Stomach smooth muscle (tissue), 2 donors: Measurements from ENCODE around the gene ARHGAP4.

Experiments
- H3K27ac ChIP-seq: one replicate; pipeline ENCODE4 v1.7.0; 2013; ENCODE audit warnings: mild to moderate bottlenecking, low read length, inconsistent platforms
- H3K27me3 ChIP-seq, 2 donors: one replicate each; pipeline ENCODE4 v1.7.0; 2013; ENCODE audit warnings: low read length in 2 of 2; ENCODE audit not compliant: insufficient read depth in 2 of 2, control insufficient read depth in 1 of 2
- H3K36me3 ChIP-seq, 2 donors: one replicate each; pipeline ENCODE4 v1.7.0; 2013; ENCODE audit warnings: low read length in 2 of 2; ENCODE audit not compliant: control insufficient read depth in 2 of 2, insufficient read depth in 2 of 2
- H3K4me1 ChIP-seq: one replicate; pipeline ENCODE4 v1.7.0; 2013; ENCODE audit warnings: low read length; ENCODE audit not compliant: control insufficient read depth, insufficient read depth
- H3K4me3 ChIP-seq, 2 donors: one replicate each; pipeline ENCODE4 v1.7.0; 2013; ENCODE audit warnings: low read length in 2 of 2
- H3K9ac ChIP-seq, 2 donors: one replicate each; pipeline ENCODE4 v1.7.0; 2013; ENCODE audit warnings: low read length in 2 of 2, mild to moderate bottlenecking in 1 of 2
- H3K9me3 ChIP-seq, 2 donors: one replicate each; pipeline ENCODE4 v1.7.0; 2013; ENCODE audit warnings: low read length in 2 of 2; ENCODE audit not compliant: control insufficient read depth in 2 of 2
- donor health status: healthy.
- donor health status: Pancreatic carcinoma.

The ARHGAP4 gene

DNA sequence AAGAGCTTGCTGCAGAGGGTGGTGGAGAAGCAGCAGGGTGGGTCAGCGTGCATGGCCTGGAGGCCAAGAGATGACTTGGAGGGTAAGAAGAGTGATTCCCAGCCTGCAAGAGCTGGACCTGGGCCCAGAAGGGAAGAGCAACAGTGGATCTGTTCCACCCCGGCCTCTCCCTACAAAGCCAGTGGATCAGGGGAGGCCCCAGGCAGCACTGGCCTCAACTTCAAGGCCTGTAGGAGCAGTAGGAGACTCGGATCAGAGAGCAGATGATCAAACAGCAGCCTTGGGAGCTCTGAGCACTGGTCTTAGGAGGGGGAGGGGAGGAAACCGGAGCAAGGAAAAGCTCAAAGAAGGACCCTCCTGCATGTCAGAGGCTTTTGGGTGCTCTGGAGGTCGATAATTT is 47.7 kb downstream of the ARHGAP4 start:
- H3K4me1 ChIP-seq, result no peaks in the 10 kb centered on the region
- no peak overlapping the region for H3K4me3 ChIP-seq
- no peaks in the 10 kb centered on the region for H3K36me3 ChIP-seq
- no peak overlapping the region for H3K27ac ChIP-seq
- H3K9ac ChIP-seq, result no peak overlapping the region
- no peaks in the 10 kb centered on the region for H3K9me3 ChIP-seq
- H3K27me3 ChIP-seq, result peaks cover 8 to 43% of the 10 kb centered on the region in 2 donors

DNA sequence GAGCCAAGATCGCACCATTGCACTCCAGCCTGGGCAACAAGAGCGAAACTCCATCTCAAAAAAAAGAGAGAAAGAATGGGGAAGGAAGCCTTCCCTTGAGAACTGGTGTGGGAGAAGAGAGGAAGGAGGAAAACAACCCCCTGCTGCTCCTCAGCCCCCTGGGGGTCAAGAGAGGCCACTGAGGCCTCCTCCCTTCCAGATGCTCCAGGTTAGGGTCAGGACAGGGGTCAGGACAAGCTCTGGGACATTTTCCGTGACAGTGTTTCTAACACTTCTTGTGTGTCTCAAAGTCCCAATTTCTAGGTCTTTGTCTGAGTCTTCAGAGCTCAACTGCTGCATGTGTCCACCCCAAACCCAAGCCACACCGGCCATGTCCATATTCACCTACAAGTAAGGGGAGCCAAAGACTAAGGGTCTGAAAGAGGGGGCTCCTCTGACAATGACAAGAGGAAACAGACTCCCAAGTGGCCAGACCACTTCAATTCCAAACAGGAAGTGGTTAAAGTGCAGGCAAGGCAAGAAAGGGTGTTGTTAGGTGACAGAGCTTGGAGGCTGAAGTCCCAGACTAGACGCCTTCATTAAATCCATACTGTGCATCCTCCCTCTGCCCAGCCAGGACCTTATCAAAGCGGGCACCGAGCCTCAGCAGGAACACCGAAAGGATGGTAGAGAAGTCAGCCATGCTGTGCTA is 48.3 kb downstream of the ARHGAP4 start:
- Histone ChIP-seq H3K27ac (no peak overlapping the region), H3K36me3 (no peaks in the 10 kb centered on the region), H3K4me1 (no peaks in the 10 kb centered on the region), H3K27me3 (peaks cover 8 to 43% of the 10 kb centered on the region in 2 donors), H3K9me3 (no peaks in the 10 kb centered on the region), H3K9ac (no peak overlapping the region), H3K4me3 (no peak overlapping the region)

DNA sequence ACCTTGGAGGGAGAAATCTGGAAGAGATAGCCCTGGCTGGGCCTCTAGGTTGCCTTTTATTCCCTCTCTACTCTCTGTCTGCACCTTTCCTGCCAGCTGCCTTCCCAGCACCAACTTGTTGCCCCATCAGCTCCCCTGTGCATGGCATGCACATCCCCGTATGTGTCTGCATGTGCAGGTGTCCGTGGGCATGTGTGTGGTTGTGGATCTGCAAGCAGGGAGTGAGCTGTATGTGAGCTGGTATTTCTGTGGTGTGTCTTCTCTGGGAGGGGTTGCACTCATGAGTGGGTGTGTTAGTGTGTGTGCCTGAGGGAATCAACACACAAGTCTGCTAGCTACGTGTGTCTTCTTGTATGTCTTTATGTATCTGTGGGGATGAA is 50.0 kb downstream of the ARHGAP4 start:
- H3K4me1 ChIP-seq, result no peaks in the 10 kb centered on the region
- no peaks in the 10 kb centered on the region for H3K9me3 ChIP-seq
- no peak overlapping the region for H3K27ac ChIP-seq
- no peak overlapping the region for H3K9ac ChIP-seq
- H3K27me3 ChIP-seq, result peaks cover 8 to 45% of the 10 kb centered on the region in 2 donors
- no peaks in the 10 kb centered on the region for H3K36me3 ChIP-seq
- H3K4me3 ChIP-seq, result no peak overlapping the region

DNA sequence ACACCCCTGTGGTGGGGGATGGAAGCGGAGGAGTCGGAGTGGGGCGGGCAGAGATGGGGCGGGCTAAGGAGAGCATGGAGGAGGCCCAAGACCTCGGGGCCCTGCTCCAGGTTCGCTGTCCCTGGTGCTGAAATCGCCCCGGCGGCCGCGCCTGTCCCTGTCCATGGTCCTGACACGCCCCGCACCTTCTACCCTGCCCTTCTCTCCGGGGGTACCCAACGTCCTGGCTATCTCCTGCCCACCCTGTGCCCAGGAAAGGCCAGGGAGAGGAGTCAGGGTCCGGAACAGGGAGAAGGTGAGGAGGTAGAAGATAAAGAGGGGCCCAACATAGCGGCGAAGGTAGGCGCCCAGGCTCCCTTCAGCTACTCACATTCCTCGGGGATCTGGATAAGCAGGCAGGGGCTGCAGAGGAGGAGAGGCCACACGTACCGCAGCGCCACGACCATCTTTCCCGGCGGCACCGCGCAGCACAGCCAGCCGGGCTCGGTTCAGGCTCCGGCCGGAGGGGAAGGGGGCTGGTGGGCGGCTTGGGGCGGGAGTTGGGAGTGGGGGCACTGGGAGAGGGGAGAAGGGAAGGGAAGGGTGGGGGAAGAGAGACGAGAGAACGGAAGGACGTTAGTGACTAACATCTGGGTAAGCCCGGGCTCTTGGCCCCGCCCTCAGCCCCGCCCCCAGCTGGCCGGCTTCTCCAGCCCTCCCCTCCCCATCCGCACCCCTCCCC is 50.5 kb downstream of the ARHGAP4 start:
- Histone ChIP-seq H3K9ac (no peak overlapping the region), H3K9me3 (no peaks in the 10 kb centered on the region), H3K4me3 (no peak overlapping the region), H3K27me3 (peaks cover 8 to 44% of the 10 kb centered on the region in 2 donors), H3K36me3 (no peaks in the 10 kb centered on the region), H3K4me1 (no peaks in the 10 kb centered on the region), H3K27ac (no peak overlapping the region)

DNA sequence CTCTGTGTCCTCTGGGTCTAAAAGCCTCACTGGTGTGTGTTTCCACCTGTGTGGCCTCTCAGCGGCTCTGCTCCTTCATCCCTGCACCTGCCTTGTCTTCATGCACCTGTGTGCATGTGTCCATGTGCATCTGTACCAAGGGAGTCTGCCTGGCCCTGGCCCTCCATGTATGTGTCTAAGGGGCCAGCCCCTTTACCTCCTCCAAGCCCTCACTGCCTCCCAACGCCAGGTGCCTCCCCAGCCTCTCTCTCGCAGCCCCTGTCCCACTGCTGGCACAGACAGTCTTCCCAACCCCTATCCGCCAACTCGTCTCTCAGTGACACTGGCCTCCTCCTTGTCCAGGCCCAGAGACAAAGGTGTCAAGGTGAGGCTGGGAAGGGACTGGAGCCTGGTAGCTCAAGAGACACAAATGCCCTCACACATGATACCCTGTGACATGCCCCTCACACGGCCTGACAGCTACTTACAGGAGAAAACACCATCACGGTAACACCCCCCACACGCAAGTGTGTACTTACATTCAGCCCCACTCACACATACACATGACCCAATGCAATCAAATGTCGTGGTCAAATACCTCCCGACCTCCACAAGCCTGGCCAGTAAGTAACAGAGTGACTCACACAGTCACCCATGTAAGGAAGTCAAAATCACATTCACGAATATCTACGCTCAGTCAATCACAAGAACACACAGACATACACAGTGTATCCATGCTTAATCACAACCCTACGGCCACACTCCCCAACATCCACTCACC is 51.5 kb downstream of the ARHGAP4 start:
- Histone ChIP-seq H3K4me1 (no peaks in the 10 kb centered on the region), H3K27ac (no peak overlapping the region), H3K27me3 (peaks cover 8 to 44% of the 10 kb centered on the region in 2 donors), H3K9me3 (no peaks in the 10 kb centered on the region), H3K36me3 (no peaks in the 10 kb centered on the region), H3K4me3 (no peak overlapping the region), H3K9ac (no peak overlapping the region)

DNA sequence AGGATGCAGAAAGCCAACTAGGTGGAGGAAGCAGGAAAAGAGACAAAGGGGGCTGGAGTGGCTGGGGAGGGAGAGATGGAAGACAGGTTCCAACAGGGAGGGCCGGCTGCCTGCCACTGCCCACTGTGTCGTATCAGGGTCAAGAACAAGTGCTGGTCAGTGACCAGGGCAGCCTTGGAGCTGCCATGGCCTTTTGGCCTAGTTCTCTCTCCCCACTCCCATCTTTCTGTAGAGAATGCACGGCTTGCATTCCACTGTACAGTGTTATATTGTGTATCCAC is 52.0 kb downstream of the ARHGAP4 start:
- no peak overlapping the region for H3K9ac ChIP-seq
- peaks cover 8 to 44% of the 10 kb centered on the region in 2 donors for H3K27me3 ChIP-seq
- no peak overlapping the region for H3K4me3 ChIP-seq
- no peak overlapping the region for H3K27ac ChIP-seq
- no peaks in the 10 kb centered on the region for H3K36me3 ChIP-seq
- H3K9me3 ChIP-seq, result no peaks in the 10 kb centered on the region
- no peaks in the 10 kb centered on the region for H3K4me1 ChIP-seq

DNA sequence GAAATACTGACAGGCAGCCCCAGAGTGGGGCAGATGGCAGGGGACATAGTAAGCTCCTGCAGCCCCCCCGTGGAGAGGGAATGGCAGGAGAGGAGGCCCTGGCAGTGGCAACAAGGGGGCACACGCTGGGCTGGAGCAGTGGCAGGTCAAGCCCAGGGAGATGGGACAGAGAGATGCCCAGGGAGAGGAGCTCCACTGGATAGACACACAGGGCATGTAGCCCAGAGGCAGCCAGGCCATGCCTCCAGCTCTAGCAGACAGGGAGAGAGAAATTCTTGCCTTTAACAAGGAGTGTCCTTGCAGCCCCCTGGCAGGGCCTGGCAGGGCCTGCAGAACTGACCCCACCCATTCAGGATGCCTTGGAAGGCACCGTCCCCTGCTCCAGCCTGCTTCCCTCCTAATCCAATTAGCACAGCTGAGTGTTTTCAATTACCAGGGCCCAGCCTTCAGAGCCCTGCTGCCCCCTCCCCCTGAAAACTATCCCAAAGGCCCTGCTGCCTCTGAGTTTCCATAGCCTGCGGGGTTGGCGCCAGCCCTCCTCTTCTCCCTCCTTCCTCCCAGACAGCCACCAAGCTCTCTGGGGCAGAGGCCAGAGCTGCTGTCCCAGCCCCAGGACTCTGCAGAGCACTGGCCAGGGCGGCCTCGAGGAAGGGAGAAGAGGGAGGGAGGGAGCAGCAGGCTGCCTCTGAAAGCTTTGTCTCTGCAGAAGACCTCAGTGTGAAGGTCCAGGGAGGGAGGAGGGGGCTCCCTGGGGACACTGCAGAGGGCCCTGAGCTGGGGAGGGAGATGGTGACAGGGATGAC is 52.6 kb downstream of the ARHGAP4 start:
- Histone ChIP-seq H3K9me3 (no peaks in the 10 kb centered on the region), H3K9ac (no peak overlapping the region), H3K4me3 (no peak overlapping the region), H3K36me3 (no peaks in the 10 kb centered on the region), H3K27me3 (peaks cover 8 to 41% of the 10 kb centered on the region in 2 donors), H3K27ac (no peak overlapping the region), H3K4me1 (no peaks in the 10 kb centered on the region)

DNA sequence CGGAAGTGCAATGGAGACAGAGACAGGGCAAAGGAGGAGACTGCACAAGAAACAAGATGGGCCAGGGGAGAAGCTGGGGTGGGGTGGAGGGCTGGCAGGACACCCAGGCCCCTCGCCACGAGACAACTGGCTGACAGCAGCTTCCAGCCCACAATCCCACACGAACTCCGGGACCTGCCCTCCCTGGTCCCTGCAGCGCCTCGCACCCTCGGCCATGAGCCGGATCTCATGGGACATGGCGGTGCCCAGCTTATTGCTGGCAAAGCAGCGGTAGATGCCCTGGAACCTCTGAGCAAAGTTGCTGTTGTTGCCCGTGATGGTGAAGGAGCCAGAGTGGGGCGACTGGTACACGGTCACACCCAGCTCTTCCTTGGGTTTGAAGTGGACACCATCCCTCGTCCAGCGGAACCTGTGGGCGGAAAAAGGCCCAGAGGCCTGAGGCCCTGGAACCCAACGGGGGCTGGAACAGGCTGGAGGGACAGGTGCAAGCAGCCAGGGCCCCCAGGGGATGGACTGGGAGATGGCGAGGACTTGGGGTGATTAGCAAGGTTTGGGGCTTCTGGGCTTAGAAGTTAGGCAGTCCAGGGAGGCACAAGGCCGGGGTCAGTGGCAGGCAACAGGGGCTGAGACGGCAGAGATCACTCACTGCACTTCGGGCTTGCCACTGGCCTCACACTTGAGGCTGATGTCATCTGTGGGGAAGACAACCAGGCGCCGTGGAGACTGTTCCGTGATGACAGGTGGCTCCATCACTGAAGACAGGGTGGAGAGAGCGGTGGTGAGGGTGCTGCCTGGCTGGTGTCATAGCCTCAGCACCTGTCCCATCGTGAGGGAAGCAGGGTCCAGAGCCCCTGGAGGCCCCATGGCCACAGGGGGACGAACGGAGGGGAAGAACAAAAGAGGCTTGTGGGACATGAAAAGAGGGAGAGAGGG is 53.9 kb downstream of the ARHGAP4 start:
- H3K9me3 ChIP-seq, result no peaks in the 10 kb centered on the region
- H3K9ac ChIP-seq, result no peak overlapping the region
- H3K27me3 ChIP-seq, result peaks cover 4 to 32% of the 10 kb centered on the region in 2 donors
- no peak overlapping the region for H3K4me3 ChIP-seq
- no peaks in the 10 kb centered on the region for H3K4me1 ChIP-seq
- H3K27ac ChIP-seq, result no peak overlapping the region
- H3K36me3 ChIP-seq, result no peaks in the 10 kb centered on the region

DNA sequence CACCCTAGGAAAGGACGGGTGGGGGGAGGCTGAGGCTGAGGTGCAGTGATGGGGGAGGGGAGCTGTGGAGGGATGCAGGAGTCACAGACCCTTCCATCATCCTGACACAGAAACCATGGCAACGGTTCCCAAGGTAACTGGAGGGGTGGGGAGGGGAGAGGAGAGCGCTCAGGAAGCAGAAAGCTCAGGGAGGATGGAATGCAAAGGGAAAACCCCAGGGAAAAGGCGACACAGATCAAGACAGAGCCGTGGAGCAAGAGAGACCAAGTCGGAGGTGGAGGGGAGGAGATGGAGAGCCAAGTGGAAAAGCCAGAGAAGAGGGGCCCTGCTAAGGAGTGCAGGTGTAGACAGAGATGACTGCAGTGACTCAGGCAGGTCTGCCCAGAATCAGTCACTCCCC is 54.6 kb downstream of the ARHGAP4 start:
- H3K27ac ChIP-seq, result no peak overlapping the region
- H3K36me3 ChIP-seq, result no peaks in the 10 kb centered on the region
- H3K9ac ChIP-seq, result no peak overlapping the region
- H3K9me3 ChIP-seq, result no peaks in the 10 kb centered on the region
- H3K27me3 ChIP-seq, result peaks cover 4 to 31% of the 10 kb centered on the region in 2 donors
- no peak overlapping the region for H3K4me3 ChIP-seq
- no peaks in the 10 kb centered on the region for H3K4me1 ChIP-seq
